IPS-NIHi7 (cell line): Measurements from ENCODE around the gene GCSAML.

Experiments
- DNase-seq: peaks from one replicate; pipeline ENCODE4 v3.0.0; 2012; ENCODE audit warnings: mixed read lengths; ENCODE audit errors: extremely low spot score

The GCSAML gene

GRCh38 chr1:247574236-247574635, 25.3 kb downstream of the GCSAML start:
- DNase-seq = no peak

GRCh38 chr1:247574664-247575063, 25.7 kb downstream of the GCSAML start:
- DNase-seq = no peak

- DNase-seq = no peak
Measured at GRCh38 chr1:247576514-247576913, 27.6 kb downstream of the GCSAML start.

- DNase-seq = no peak
Measured at GRCh38 chr1:247578946-247579460, 30.1 kb downstream of the GCSAML start.

- DNase-seq = no peak
Measured at GRCh38 chr1:247588060-247588459, 39.1 kb downstream of the GCSAML start, which contains the start of gene OR2G2. TSS of gene OR2G2 (plus strand) at chr1:247588360. CDS start at chr1:247588360, 0 bp downstream.

GRCh38 chr1:247605286-247605685, 56.4 kb downstream of the GCSAML start, which contains the start of gene OR2G3:
TSS of gene OR2G3 (plus strand) at chr1:247605586. CDS start at chr1:247605586, 0 bp downstream.
- no peak for DNase-seq

GRCh38 chr1:247613405-247613804, 64.5 kb downstream of the GCSAML start:
- no peak for DNase-seq

GRCh38 chr1:247614625-247615024, 65.7 kb downstream of the GCSAML start:
- DNase-seq = no peak
